ENCODE measurements around the gene RAB3B.
"Not testable (repeated sequence)": the region's sequence is repeated elsewhere in the genome, so short reads cannot be mapped to it uniquely, and the experiment has no call there.

RAB3B gene

GRCh38 chr1:51901151-51901550 lies 89.3 kb downstream of the RAB3B start:
- no peaks in the 10 kb centered on the region for H3K36me3 ChIP-seq (ENCODE audit: control insufficient read depth, insufficient read depth, low read length)

GRCh38 chr1:51899022-51899421 lies 91.5 kb downstream of the RAB3B start:
- Histone ChIP-seq H3K36me3 (ENCODE audit: control insufficient read depth, insufficient read depth, low read length) (no peaks in the 10 kb centered on the region), H3K9me3 (ENCODE audit: control insufficient read depth, low read length) (no peaks in the 10 kb centered on the region), H3K4me3 (ENCODE audit: extremely low read depth, insufficient read depth, low read length, poor library complexity, severe bottlenecking) (no peak overlapping the region), H3K4me1 (ENCODE audit: control insufficient read depth, insufficient read depth, low read length, poor library complexity, severe bottlenecking) (peaks cover 15% of the 10 kb centered on the region), H3K27ac (ENCODE audit: low read depth, low read length, severe bottlenecking) (no peak overlapping the region)
- WGBS, 2 experiments (ENCODE audit: insufficient coverage in 2 of 2): 94 to 95% methylated on average over 6 of the region's 10 CpGs

More at GRCh38 chr1:51901151-51901550, 89.3 kb downstream of the RAB3B start:
- WGBS, 2 experiments (ENCODE audit: insufficient coverage in 2 of 2): 100% methylated on average over 1 of the region's 4 CpGs; no CpG with 5 or more reads in 1 of the 2 experiments
- no peaks in the 10 kb centered on the region for H3K9me3 ChIP-seq (ENCODE audit: control insufficient read depth, low read length)
- H3K27ac ChIP-seq (ENCODE audit: low read depth, low read length, severe bottlenecking): no peak overlapping the region
- H3K4me1 ChIP-seq (ENCODE audit: control insufficient read depth, insufficient read depth, low read length, poor library complexity, severe bottlenecking): peaks cover 15% of the 10 kb centered on the region
- H3K4me3 ChIP-seq (ENCODE audit: extremely low read depth, insufficient read depth, low read length, poor library complexity, severe bottlenecking): no peak overlapping the region

- Histone ChIP-seq H3K27ac (ENCODE audit: low read depth, low read length, severe bottlenecking) (peak overlapping the region; percentile 57), H3K36me3 (ENCODE audit: control insufficient read depth, insufficient read depth, low read length) (no peaks in the 10 kb centered on the region), H3K9me3 (ENCODE audit: control insufficient read depth, low read length) (no peaks in the 10 kb centered on the region), H3K4me3 (ENCODE audit: extremely low read depth, insufficient read depth, low read length, poor library complexity, severe bottlenecking) (no peak overlapping the region), H3K4me1 (ENCODE audit: control insufficient read depth, insufficient read depth, low read length, poor library complexity, severe bottlenecking) (peaks cover 15% of the 10 kb centered on the region)
- 82 to 88% methylated on average over 4 to 5 of the region's 6 CpGs for WGBS, 2 experiments (ENCODE audit: insufficient coverage in 2 of 2)
Measured at GRCh38 chr1:51898090-51898734, 92.3 kb downstream of the RAB3B start.

- H3K4me1 ChIP-seq (ENCODE audit: control insufficient read depth, insufficient read depth, low read length, poor library complexity, severe bottlenecking): peaks cover 15% of the 10 kb centered on the region
- H3K27ac ChIP-seq (ENCODE audit: low read depth, low read length, severe bottlenecking): peak overlapping the region; percentile 57
- no peak overlapping the region for H3K4me3 ChIP-seq (ENCODE audit: extremely low read depth, insufficient read depth, low read length, poor library complexity, severe bottlenecking)
- no peaks in the 10 kb centered on the region for H3K9me3 ChIP-seq (ENCODE audit: control insufficient read depth, low read length)
- H3K36me3 ChIP-seq (ENCODE audit: control insufficient read depth, insufficient read depth, low read length): no peaks in the 10 kb centered on the region
Measured at GRCh38 chr1:51897699-51898031, 92.8 kb downstream of the RAB3B start.

GRCh38 chr1:51894748-51895147 lies 95.8 kb downstream of the RAB3B start:
- not testable (repeated sequence) for H3K36me3 ChIP-seq (ENCODE audit: control insufficient read depth, insufficient read depth, low read length); H3K9me3 ChIP-seq (ENCODE audit: control insufficient read depth, low read length); H3K27ac ChIP-seq (ENCODE audit: low read depth, low read length, severe bottlenecking); H3K4me3 ChIP-seq (ENCODE audit: extremely low read depth, insufficient read depth, low read length, poor library complexity, severe bottlenecking)
- 50 to 100% methylated on average over 1 of the region's 2 CpGs for WGBS, 2 experiments (ENCODE audit: insufficient coverage in 2 of 2)
- peaks cover 15% of the 10 kb centered on the region for H3K4me1 ChIP-seq (ENCODE audit: control insufficient read depth, insufficient read depth, low read length, poor library complexity, severe bottlenecking)

GRCh38 chr1:51878616-51879336 lies 111.7 kb downstream of the RAB3B start, which contains the start of gene NRDC:
NRDC (minus strand) TSS chr1:51878727; CDS start chr1:51878615, 112 bp downstream.
- Histone ChIP-seq H3K36me3 (ENCODE audit: control insufficient read depth, insufficient read depth, low read length) (peaks cover 21% of the 10 kb centered on the region), H3K4me1 (ENCODE audit: control insufficient read depth, insufficient read depth, low read length, poor library complexity, severe bottlenecking) (peaks cover 17% of the 10 kb centered on the region), H3K9me3 (ENCODE audit: control insufficient read depth, low read length) (no peaks in the 10 kb centered on the region), H3K4me3 (ENCODE audit: extremely low read depth, insufficient read depth, low read length, poor library complexity, severe bottlenecking) (peak within 1 kb of the TSS; percentile 83), H3K27ac (ENCODE audit: low read depth, low read length, severe bottlenecking) (peak within 1 kb of the TSS; percentile 98)
- 0% methylated on average over 40 to 50 of the region's 54 CpGs for WGBS, 2 experiments (ENCODE audit: insufficient coverage in 2 of 2)

GRCh38 chr1:51878308-51878615 lies 112.2 kb downstream of the RAB3B start:
- H3K9me3 ChIP-seq (ENCODE audit: control insufficient read depth, low read length): no peaks in the 10 kb centered on the region
- H3K27ac ChIP-seq (ENCODE audit: low read depth, low read length, severe bottlenecking): peak overlapping the region; percentile 98
- peak overlapping the region; percentile 83 for H3K4me3 ChIP-seq (ENCODE audit: extremely low read depth, insufficient read depth, low read length, poor library complexity, severe bottlenecking)
- 0 to 1% methylated on average over 12 to 13 of the region's 17 CpGs for WGBS, 2 experiments (ENCODE audit: insufficient coverage in 2 of 2)
- H3K36me3 ChIP-seq (ENCODE audit: control insufficient read depth, insufficient read depth, low read length): peaks cover 24% of the 10 kb centered on the region
- H3K4me1 ChIP-seq (ENCODE audit: control insufficient read depth, insufficient read depth, low read length, poor library complexity, severe bottlenecking): peaks cover 17% of the 10 kb centered on the region

- H3K4me3 ChIP-seq (ENCODE audit: extremely low read depth, insufficient read depth, low read length, poor library complexity, severe bottlenecking): peak overlapping the region; percentile 83
- H3K9me3 ChIP-seq (ENCODE audit: control insufficient read depth, low read length): no peaks in the 10 kb centered on the region
- WGBS, 2 experiments (ENCODE audit: insufficient coverage in 2 of 2): 5 to 10% methylated on average over 15 to 17 of the region's 21 CpGs
- H3K27ac ChIP-seq (ENCODE audit: low read depth, low read length, severe bottlenecking): peak overlapping the region; percentile 98
- H3K4me1 ChIP-seq (ENCODE audit: control insufficient read depth, insufficient read depth, low read length, poor library complexity, severe bottlenecking): peaks cover 17% of the 10 kb centered on the region
- peaks cover 29% of the 10 kb centered on the region for H3K36me3 ChIP-seq (ENCODE audit: control insufficient read depth, insufficient read depth, low read length)
Measured at GRCh38 chr1:51877434-51878307, 112.8 kb downstream of the RAB3B start.

- Histone ChIP-seq H3K36me3 (ENCODE audit: control insufficient read depth, insufficient read depth, low read length) (peaks cover 29% of the 10 kb centered on the region), H3K4me1 (ENCODE audit: control insufficient read depth, insufficient read depth, low read length, poor library complexity, severe bottlenecking) (peaks cover 17% of the 10 kb centered on the region), H3K27ac (ENCODE audit: low read depth, low read length, severe bottlenecking) (no peak overlapping the region), H3K9me3 (ENCODE audit: control insufficient read depth, low read length) (no peaks in the 10 kb centered on the region), H3K4me3 (ENCODE audit: extremely low read depth, insufficient read depth, low read length, poor library complexity, severe bottlenecking) (peak overlapping the region; percentile 14)
Measured at GRCh38 chr1:51875836-51876235, 114.7 kb downstream of the RAB3B start.

GRCh38 chr1:51875291-51875772 lies 115.2 kb downstream of the RAB3B start:
- peaks cover 17% of the 10 kb centered on the region for H3K4me1 ChIP-seq (ENCODE audit: control insufficient read depth, insufficient read depth, low read length, poor library complexity, severe bottlenecking)
- peak overlapping the region; percentile 14 for H3K4me3 ChIP-seq (ENCODE audit: extremely low read depth, insufficient read depth, low read length, poor library complexity, severe bottlenecking)
- no peak overlapping the region for H3K27ac ChIP-seq (ENCODE audit: low read depth, low read length, severe bottlenecking)
- peaks cover 31% of the 10 kb centered on the region for H3K36me3 ChIP-seq (ENCODE audit: control insufficient read depth, insufficient read depth, low read length)
- H3K9me3 ChIP-seq (ENCODE audit: control insufficient read depth, low read length): no peaks in the 10 kb centered on the region
- 92 to 94% methylated on average over 2 to 4 of the region's 6 CpGs for WGBS, 2 experiments (ENCODE audit: insufficient coverage in 2 of 2)
